HepG2 (cell line): Measurements from ENCODE around the gene GGA3. TPM values are rescaled to one million over a fixed set of nuclear protein-coding genes. Genes with fewer than 3 reads are reported as not detected.

ENCODE experiments used
- ATAC-seq: fragments of 200-7000 bp; cut with Tn5 transposase; 3 replicates; pipeline ENCODE4 v1.9.1; 2020; ENCODE audit warnings: mild to moderate bottlenecking, moderate library complexity
- BruUV-seq: library from RNA; stranded (reverse); fragments of 400-500 nt; replicated peaks from 2 replicates; lab custom pipeline; 2021; lab: Mats Ljungman, UMichigan
- CTCF ChIA-PET: fragments of 300-600 bp; formaldehyde crosslinking; extraction: SDS; loops from one replicate; lab custom pipeline; 2021; ENCODE audit warnings: low total read pairs, inconsistent platforms, low intra/inter-chr PET ratio; lab: Yijun Ruan, JAX
- POLR2A ChIA-PET: fragments of 350-600 bp; sonication (Branson Sonifier 250); formaldehyde crosslinking; loops from one replicate; lab custom pipeline; 2020; ENCODE audit warnings: antibody characterized with exemption, inconsistent platforms; lab: Yijun Ruan, JAX
- DNase-seq: peaks from one replicate; pipeline ENCODE4 v3.0.0-alpha.2; 2015; ENCODE audit warnings: low spot score
- FAIRE-seq: peaks from 3 replicates; lab custom pipeline; 2011; peaks lifted over from hg19 to GRCh38; lab: Jason Lieb, UNC
- H2AFZ ChIP-seq: one replicate; pipeline ENCODE4 v1.6.1; 2011; ENCODE audit warnings: low read length, inconsistent platforms
- H3K27ac ChIP-seq: fragments of 300-600 bp; 3 replicates; pipeline ENCODE4 v1.8.0; 2011; ENCODE audit warnings: mixed run types, mild to moderate bottlenecking, mixed read lengths, low read length, inconsistent platforms; ENCODE audit not compliant: insufficient read depth; ENCODE audit errors: extremely low read length
- H3K27me3 ChIP-seq, 2 experiments: fragments of 200-600 bp in 1 of 2; 2 replicates in 1 of 2; 3 replicates in 1 of 2; pipeline versions ENCODE4 v1.6.0 to v1.8.0; 2011; ENCODE audit warnings: low read length in 2 of 2, mild to moderate bottlenecking in 2 of 2, moderate library complexity in 2 of 2, inconsistent platforms in 1 of 2; ENCODE audit not compliant: insufficient read depth in 2 of 2, control insufficient read depth in 1 of 2
- H3K36me3 ChIP-seq, 2 experiments: fragments of 200-600 bp in 1 of 2; replicated peaks in 1 of 2; 2 replicates in 1 of 2; 3 replicates in 1 of 2; pipeline versions ENCODE4 v1.5.1 to v1.8.0; 2011; ENCODE audit warnings: low read length in 2 of 2, inconsistent platforms in 1 of 2; ENCODE audit not compliant: insufficient read depth in 2 of 2, control insufficient read depth in 1 of 2
- H3K4me1 ChIP-seq: 2 replicates; pipeline ENCODE4 v1.5.1; 2012; ENCODE audit warnings: low read length, inconsistent platforms; ENCODE audit not compliant: insufficient read depth
- H3K4me2 ChIP-seq: 2 replicates; pipeline ENCODE4 v1.6.0; 2011; ENCODE audit warnings: low read depth, low read length, inconsistent platforms
- H3K4me3 ChIP-seq, 3 experiments: fragments of 200-600 bp in 1 of 3; sonication (generic), shearing (Covaris generic) in 1 of 3; replicated peaks in 1 of 3; 2 replicates each; pipeline ENCODE4 v1.5.1; 2011 to 2016; ENCODE audit warnings: low read length in 3 of 3, inconsistent platforms in 2 of 3, low read depth in 2 of 3, mild to moderate bottlenecking in 2 of 3, control low read depth in 1 of 3, mixed read lengths in 1 of 3; ENCODE audit not compliant: insufficient read depth in 1 of 3
- H3K79me2 ChIP-seq: one replicate; pipeline ENCODE4 v1.6.1; 2011; ENCODE audit warnings: low read length, inconsistent platforms; ENCODE audit not compliant: insufficient read depth
- H3K9ac ChIP-seq: 2 replicates; pipeline ENCODE4 v1.6.0; 2011; ENCODE audit warnings: mild to moderate bottlenecking, low read depth, low read length, inconsistent platforms; ENCODE audit not compliant: insufficient read depth
- H3K9me3 ChIP-seq: 2 replicates; pipeline ENCODE4 v1.5.1; 2012; ENCODE audit warnings: mild to moderate bottlenecking, low read length
- H4K20me1 ChIP-seq: 2 replicates; pipeline ENCODE4 v1.6.0; 2011; ENCODE audit warnings: inconsistent platforms, mild to moderate bottlenecking, low read length, moderate library complexity; ENCODE audit not compliant: insufficient read depth
- HNF4G ChIP-seq, 2 experiments: sonication (generic) in 1 of 2; formaldehyde crosslinking in 1 of 2; IDR thresholded peaks; 2 replicates each; pipeline versions ENCODE4 v1.4.0 to v1.6.1; 2011 to 2020; ENCODE audit warnings: borderline replicate concordance in 2 of 2, low read depth in 2 of 2, mild to moderate bottlenecking in 2 of 2, low read length in 1 of 2, missing genetic modification reagents in 1 of 2, moderate library complexity in 1 of 2
- MTA1 ChIP-seq: sonication (generic); formaldehyde crosslinking; IDR thresholded peaks from 2 replicates; pipeline ENCODE4 v1.4.0; 2020; ENCODE audit warnings: missing genetic modification reagents, mild to moderate bottlenecking, borderline replicate concordance
- NONO ChIP-seq, 2 experiments: fragments of 450-650 bp in 1 of 2; sonication (generic) in 1 of 2; formaldehyde crosslinking in 1 of 2; IDR thresholded peaks in 1 of 2; conservative IDR thresholded peaks in 1 of 2; 2 replicates each; pipeline versions ENCODE4 v1.6.1 to v1.8.0; 2017 to 2022; ENCODE audit warnings: mild to moderate bottlenecking in 1 of 2, missing genetic modification reagents in 1 of 2, moderate library complexity in 1 of 2
- SOX6 ChIP-seq, 2 experiments: fragments of 450-650 bp in 1 of 2; sonication (generic) in 1 of 2; formaldehyde crosslinking in 1 of 2; IDR thresholded peaks; 2 replicates each; pipeline versions ENCODE4 v1.4.0 to v1.6.1; 2017 to 2020; ENCODE audit warnings: antibody characterized with exemption in 1 of 2, mild to moderate bottlenecking in 1 of 2, missing genetic modification reagents in 1 of 2
- ZC3H4 ChIP-seq: sonication (generic); formaldehyde crosslinking; IDR thresholded peaks from 2 replicates; pipeline ENCODE4 v1.4.0; 2020; ENCODE audit warnings: missing genetic modification reagents, borderline replicate concordance
- ZFX ChIP-seq: sonication (generic); formaldehyde crosslinking; IDR thresholded peaks from 2 replicates; pipeline ENCODE4 v1.4.0; 2020; ENCODE audit warnings: mild to moderate bottlenecking, low read depth, missing genetic modification reagents, moderate library complexity
- ZNF598 ChIP-seq: sonication (generic); formaldehyde crosslinking; IDR thresholded peaks from 2 replicates; pipeline ENCODE4 v1.5.1; 2020; ENCODE audit warnings: mild to moderate bottlenecking, missing genetic modification reagents, borderline replicate concordance
- ZNF768 ChIP-seq: sonication (generic); formaldehyde crosslinking; IDR thresholded peaks from 2 replicates; pipeline ENCODE4 v1.4.0; 2020; ENCODE audit warnings: missing genetic modification reagents
- WGBS: methylation state at CpG from one replicate; pipeline ENCODE4 v1.1.6; 2017; ENCODE audit warnings: low lambda C conversion rate; 5-methylcytosine and 5-hydroxymethylcytosine counted together
- in situ Hi-C: cut with HindIII; loops from 2 replicates; pipeline ENCODE4 v1.10.0; 2017; ENCODE audit warnings: low pct_unique_long_range_greater_than_20kb; ENCODE audit not compliant: extremely low pct_ligation_motif_present
- intact Hi-C: fragments of 100-400 bp; cut with micrococcal nuclease; formaldehyde crosslinking; loops from one replicate; pipeline ENCODE4 v1.10.0; 2022; ENCODE audit not compliant: unreplicated experiment
- polyA plus RNA-seq, 8 experiments: library from polyadenylated mRNA; depleted of rRNA in 3 of 8; stranded (reverse) in 7 of 8; unstranded in 1 of 8; fragments of >200 nt; fragmentation: Illumina TruSeq in 4 of 8; extraction: Trizol in 4 of 8; gene quantifications; 2 replicates each; pipeline versions ENCODE4 v1.2.1 to v1.2.3, GENCODE V29; 2011 to 2016; ENCODE audit warnings: low read depth in 4 of 8, missing spikeins in 1 of 8, mixed read lengths in 1 of 8; ENCODE audit not compliant: insufficient read depth in 1 of 8
- total RNA-seq, 5 experiments: library from RNA; depleted of rRNA; stranded (reverse); fragments of >200 nt; fragmentation: Illumina TruSeq; extraction: Trizol; gene quantifications; 2 replicates each; pipeline ENCODE4 v1.2.3, GENCODE V29; 2016; ENCODE audit warnings: low read depth in 1 of 5

The GGA3 gene
- total and polyA plus RNA-seq, 2 of the 13 experiments (the other 11 are each of a cell fraction or from before 2014, with no cell fraction given) = 28.4 to 43.7 TPM

GRCh38 chr17:75238020-75238580, 23.3 kb downstream of the GGA3 start:
- TSS peak; percentile 36 for BruUV-seq
- H3K4me2 ChIP-seq = no peak overlapping the region
- POLR2A ChIA-PET = no interaction called here
- in situ Hi-C loops (no loop called here), intact Hi-C loops (loop anchor here (5.0 kb wide), 1 partner anchor 126 kb away; no protein-coding TSS in a partner anchor)
- peak; percentile 16; the same call in 1 of the 2 replicates for TF ChIP-seq ZFX
- 0 out of 2 replicates have a peak, but pooled peaks have one; percentile 11 for TF ChIP-seq ZNF768 (CRISPR knock-in tag)
- no peak for TF ChIP-seq NONO (IDR thresholded peaks at IDR 0.05)
- 0 out of 2 replicates have a peak, but pooled peaks have one; percentile 60 for TF ChIP-seq NONO (CRISPR knock-in tag; conservative IDR thresholded peaks at IDR 0.05)
- no peak for TF ChIP-seq HNF4G (IDR thresholded peaks at IDR 0.05; ENCODE audit: borderline replicate concordance, low read depth, low read length)
- no peak for TF ChIP-seq HNF4G (CRISPR knock-in tag; IDR thresholded peaks at IDR 0.05; ENCODE audit: borderline replicate concordance, low read depth)
- 0 out of 2 replicates have a peak, but pooled peaks have one; percentile 46 for TF ChIP-seq ZC3H4 (CRISPR knock-in tag)
- peak; percentile 55; the same call in 1 of the 2 replicates for TF ChIP-seq MTA1 (CRISPR knock-in tag)
- TF ChIP-seq SOX6 (IDR thresholded peaks at IDR 0.05) = no peak
- TF ChIP-seq SOX6 (CRISPR knock-in tag; IDR thresholded peaks at IDR 0.05) = 0 out of 2 replicates have a peak, but pooled peaks have one; percentile 1
- TF ChIP-seq ZNF598 = no peak
- H4K20me1 ChIP-seq = no peaks in the 10 kb centered on the region
- H3K27me3 ChIP-seq = no peaks in the 10 kb centered on the region
- no peak overlapping the region for H3K9ac ChIP-seq
- DNase-seq (no peak), ATAC-seq (no peak), FAIRE-seq (no peak)
- no peaks in the 10 kb centered on the region for H3K79me2 ChIP-seq
- no peak overlapping the region for H3K27ac ChIP-seq
- no peaks in the 10 kb centered on the region for H3K4me1 ChIP-seq
- peaks cover 61 to 84% of the 10 kb centered on the region in 2 experiments for H3K36me3 ChIP-seq
- CTCF ChIA-PET = interaction anchor here (0.7 to 1.5 kb wide), 3 partner anchors 124 to 181 kb away, joined by 3 to 22 read pairs (median 6); no protein-coding TSS in a partner anchor
- H3K9me3 ChIP-seq = no peaks in the 10 kb centered on the region
- WGBS = 92% methylated on average over 10 of the region's 11 CpGs
- no peak overlapping the region for H3K4me3 ChIP-seq
- H2AFZ ChIP-seq = no peak overlapping the region
